Measurements from ENCODE around the gene BTN2A1. TPM values are rescaled to one million over a fixed set of nuclear protein-coding genes. Genes with fewer than 3 reads are reported as not detected.

Gene BTN2A1
- total RNA-seq, 2 donors from 2014 or later, result 11.5 to 24.1 TPM

DNA sequence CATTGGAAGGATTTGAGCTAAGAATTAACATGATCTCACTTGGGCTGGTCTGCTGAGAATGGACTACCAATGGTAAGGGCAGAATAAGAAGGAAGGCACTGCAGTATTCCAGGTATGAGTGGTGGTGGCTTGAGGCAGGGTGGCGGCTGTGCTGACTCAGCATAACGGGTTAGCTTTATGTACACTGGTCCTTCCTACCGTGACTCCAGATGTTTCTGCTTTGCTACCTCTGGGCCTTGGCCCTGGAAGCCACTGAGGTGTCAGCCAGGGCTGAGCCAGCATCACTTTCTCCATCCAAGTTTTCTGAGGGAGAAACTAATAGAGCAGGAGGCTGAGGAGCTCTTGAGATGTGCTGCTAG is 30.3 kb upstream of the BTN2A1 start:
- no peak for DNase-seq (ENCODE audit: low spot score)
- H3K9me3 ChIP-seq, result no peaks in the 10 kb centered on the region
- no peaks in the 10 kb centered on the region for H3K36me3 ChIP-seq
- intact Hi-C loops (cut with DNase I), result no loop called here
- no peak overlapping the region for H3K27ac ChIP-seq
- WGBS, result 80% methylated on average over 3 of the region's 3 CpGs
- no peaks in the 10 kb centered on the region for H3K27me3 ChIP-seq (replicated peaks; ENCODE audit: insufficient read depth)
- TF ChIP-seq POLR2A (IDR thresholded peaks at IDR 0.05) (no peak), POLR2AphosphoS5 (IDR thresholded peaks at IDR 0.05) (no peak)
- TF ChIP-seq, protein P1, sequence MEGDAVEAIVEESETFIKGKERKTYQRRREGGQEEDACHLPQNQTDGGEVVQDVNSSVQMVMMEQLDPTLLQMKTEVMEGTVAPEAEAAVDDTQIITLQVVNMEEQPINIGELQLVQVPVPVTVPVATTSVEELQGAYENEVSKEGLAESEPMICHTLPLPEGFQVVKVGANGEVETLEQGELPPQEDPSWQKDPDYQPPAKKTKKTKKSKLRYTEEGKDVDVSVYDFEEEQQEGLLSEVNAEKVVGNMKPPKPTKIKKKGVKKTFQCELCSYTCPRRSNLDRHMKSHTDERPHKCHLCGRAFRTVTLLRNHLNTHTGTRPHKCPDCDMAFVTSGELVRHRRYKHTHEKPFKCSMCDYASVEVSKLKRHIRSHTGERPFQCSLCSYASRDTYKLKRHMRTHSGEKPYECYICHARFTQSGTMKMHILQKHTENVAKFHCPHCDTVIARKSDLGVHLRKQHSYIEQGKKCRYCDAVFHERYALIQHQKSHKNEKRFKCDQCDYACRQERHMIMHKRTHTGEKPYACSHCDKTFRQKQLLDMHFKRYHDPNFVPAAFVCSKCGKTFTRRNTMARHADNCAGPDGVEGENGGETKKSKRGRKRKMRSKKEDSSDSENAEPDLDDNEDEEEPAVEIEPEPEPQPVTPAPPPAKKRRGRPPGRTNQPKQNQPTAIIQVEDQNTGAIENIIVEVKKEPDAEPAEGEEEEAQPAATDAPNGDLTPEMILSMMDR (IDR thresholded peaks at IDR 0.05), result no peak
- H3K4me3 ChIP-seq, result no peak overlapping the region
- H3K4me1 ChIP-seq (replicated peaks), result no peaks in the 10 kb centered on the region

DNA sequence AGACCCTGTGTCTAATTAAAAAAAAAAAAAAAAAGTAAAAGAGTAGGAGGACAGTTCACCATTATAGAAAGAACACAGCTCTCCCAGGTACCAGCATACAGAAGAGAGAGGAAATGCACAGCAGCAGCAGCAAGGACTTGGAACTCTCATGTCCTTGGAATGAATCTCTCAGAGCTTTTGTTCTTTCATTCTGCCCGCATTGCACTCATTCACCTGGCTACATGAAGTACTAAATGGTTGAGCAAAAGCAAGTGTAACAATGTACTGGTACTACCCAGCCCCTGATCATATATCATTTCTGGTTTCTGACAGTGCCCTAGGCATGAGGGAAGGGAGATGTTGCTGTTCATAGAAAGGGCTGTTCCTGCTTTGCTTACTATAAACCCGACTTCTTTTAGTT is 29.5 kb upstream of the BTN2A1 start:
- TF ChIP-seq, protein P1 (IDR thresholded peaks at IDR 0.05), result no peak
- no peak for TF ChIP-seq POLR2AphosphoS5 (IDR thresholded peaks at IDR 0.05)
- no peak for TF ChIP-seq POLR2A (IDR thresholded peaks at IDR 0.05)
- H3K4me1 ChIP-seq (replicated peaks), result no peaks in the 10 kb centered on the region
- H3K27ac ChIP-seq, result no peak overlapping the region
- no peak overlapping the region for H3K4me3 ChIP-seq
- H3K27me3 ChIP-seq (replicated peaks; ENCODE audit: insufficient read depth), result no peaks in the 10 kb centered on the region
- H3K36me3 ChIP-seq, result no peaks in the 10 kb centered on the region
- H3K9me3 ChIP-seq, result no peaks in the 10 kb centered on the region
- 97% methylated on average over 2 of the region's 2 CpGs for WGBS
- DNase-seq (ENCODE audit: low spot score), result no peak
- intact Hi-C loops (cut with DNase I), result no loop called here

DNA sequence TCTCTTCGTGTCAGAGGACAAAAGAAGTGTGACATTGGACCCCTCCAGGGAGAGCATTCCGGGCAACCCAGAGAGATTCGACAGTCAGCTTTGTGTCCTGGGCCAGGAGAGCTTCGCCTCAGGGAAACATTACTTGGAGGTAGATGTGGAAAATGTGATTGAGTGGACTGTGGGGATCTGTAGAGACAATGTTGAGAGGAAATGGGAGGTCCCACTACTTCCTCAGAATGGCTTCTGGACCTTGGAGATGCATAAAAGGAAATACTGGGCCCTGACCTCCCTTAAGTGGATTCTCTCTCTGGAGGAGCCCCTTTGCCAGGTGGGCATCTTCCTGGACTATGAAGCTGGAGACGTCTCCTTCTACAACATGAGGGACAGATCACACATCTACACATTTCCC is 27.0 kb upstream of the BTN2A1 start:
- H3K36me3 ChIP-seq, result no peaks in the 10 kb centered on the region
- intact Hi-C loops (cut with DNase I), result no loop called here
- WGBS, result 95% methylated on average over 5 of the region's 5 CpGs

GRCh38 chr6:26431258-26432172 is 26.2 kb upstream of the BTN2A1 start:
- no peaks in the 10 kb centered on the region for H3K36me3 ChIP-seq
- WGBS, result 73% methylated on average over 6 of the region's 6 CpGs

More for the DNA sequence above, 27.0 kb upstream of the BTN2A1 start:
- no peak for TF ChIP-seq POLR2A (IDR thresholded peaks at IDR 0.05)
- TF ChIP-seq POLR2AphosphoS5 (IDR thresholded peaks at IDR 0.05), result no peak
- TF ChIP-seq, protein P1 (IDR thresholded peaks at IDR 0.05), result no peak
- Histone ChIP-seq H3K27me3 (replicated peaks; ENCODE audit: insufficient read depth) (no peaks in the 10 kb centered on the region), H3K27ac (no peak overlapping the region), H3K9me3 (no peaks in the 10 kb centered on the region), H3K4me1 (replicated peaks) (no peaks in the 10 kb centered on the region), H3K4me3 (no peak overlapping the region)
- no peak for DNase-seq (ENCODE audit: low spot score)

More at GRCh38 chr6:26431258-26432172, 26.2 kb upstream of the BTN2A1 start:
- Histone ChIP-seq H3K4me1 (replicated peaks) (no peaks in the 10 kb centered on the region), H3K9me3 (no peaks in the 10 kb centered on the region), H3K27me3 (replicated peaks; ENCODE audit: insufficient read depth) (no peaks in the 10 kb centered on the region), H3K27ac (no peak overlapping the region), H3K4me3 (no peak overlapping the region)
- intact Hi-C loops (cut with DNase I), result no loop called here
- no peak for DNase-seq (ENCODE audit: low spot score)
- TF ChIP-seq, protein P1 (IDR thresholded peaks at IDR 0.05), result no peak
- TF ChIP-seq POLR2A (IDR thresholded peaks at IDR 0.05) (no peak), POLR2AphosphoS5 (IDR thresholded peaks at IDR 0.05) (no peak)
